ENCODE results near the gene NME7. TPM values are rescaled to one million over a fixed set of nuclear protein-coding genes. Genes with fewer than 3 reads are reported as not detected.
"Not testable (repeated sequence)": the region's sequence is repeated elsewhere in the genome, so short reads cannot be mapped to it uniquely, and the experiment has no call there.

NME7 gene
- polyA plus RNA-seq, 1 of the 3 experiments (the other 2 are of a cell fraction), result 13.7 TPM

DNA sequence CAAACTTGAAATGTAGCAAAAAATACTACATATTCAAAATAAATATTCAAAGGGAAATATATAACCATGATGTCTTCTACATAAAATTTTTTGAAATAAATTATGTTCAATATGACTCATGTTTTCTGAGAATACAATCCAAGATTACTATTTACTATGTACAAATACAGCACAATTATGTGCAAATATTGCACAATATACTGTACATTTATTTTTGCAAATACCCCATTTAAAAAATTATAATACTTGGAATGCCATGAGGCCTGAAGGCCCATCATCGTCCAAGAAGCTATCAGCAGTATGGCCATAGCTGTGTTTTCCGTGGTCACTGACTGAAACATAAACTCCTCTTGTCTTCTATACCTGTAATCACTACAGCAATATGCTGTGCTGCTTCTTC, 47.4 kb upstream of the NME7 start:
- Histone ChIP-seq H3F3A (replicated peaks; ENCODE audit: insufficient read depth) (no peaks in the 10 kb centered on the region), H3K4me2 (no peak overlapping the region), H3K9ac (no peak overlapping the region), H3K27ac (ENCODE audit: low read depth in 2 of 2, low read length in 1 of 2) (no peak overlapping the region), H3K27me3 (ENCODE audit: insufficient read depth) (no peaks in the 10 kb centered on the region), H3K4me1 (ENCODE audit: control insufficient read depth in 1 of 2, insufficient read depth in 2 of 2, low read depth in 1 of 2, low read length in 1 of 2) (no peaks in the 10 kb centered on the region), H3K9me3 (no peaks in the 10 kb centered on the region), H4K20me1 (ENCODE audit: insufficient read depth) (no peaks in the 10 kb centered on the region), H3K36me3 (replicated peaks in 1 of 2; ENCODE audit: control insufficient read depth in 1 of 2, insufficient read depth in 2 of 2, low read length in 1 of 2) (peaks cover 0 to 15% of the 10 kb centered on the region in 2 experiments), H3K79me2 (ENCODE audit: insufficient read depth) (no peaks in the 10 kb centered on the region), H3K4me3 (ENCODE audit: low read depth in 2 of 2, low read length in 1 of 2) (no peak overlapping the region), H2AFZ (ENCODE audit: low read depth) (no peak overlapping the region), H3K9me2 (no peaks in the 10 kb centered on the region)
- no peak for DNase-seq
- 86% methylated on average over 2 of the region's 2 CpGs for WGBS (ENCODE audit: low lambda C conversion rate)
- TF ChIP-seq EZH2phosphoT487 (IDR thresholded peaks at IDR 0.05; ENCODE audit: borderline replicate concordance, low read depth), result no peak
- no peak for TF ChIP-seq MEF2A (IDR thresholded peaks at IDR 0.05; ENCODE audit: borderline replicate concordance, low read depth)
- no peak for TF ChIP-seq POLR2AphosphoS5 (IDR thresholded peaks at IDR 0.05; ENCODE audit: low read depth, low read length)
- no peak for TF ChIP-seq TEAD4 (IDR thresholded peaks at IDR 0.05; ENCODE audit: borderline replicate concordance, insufficient read depth)
- TF ChIP-seq EP300 (IDR thresholded peaks at IDR 0.05; ENCODE audit: borderline replicate concordance in 1 of 2, low read depth in 1 of 2, low read length in 1 of 2), result no peak
- POLR2A ChIA-PET, result no interaction called here
- CTCF ChIA-PET, result no interaction called here

DNA sequence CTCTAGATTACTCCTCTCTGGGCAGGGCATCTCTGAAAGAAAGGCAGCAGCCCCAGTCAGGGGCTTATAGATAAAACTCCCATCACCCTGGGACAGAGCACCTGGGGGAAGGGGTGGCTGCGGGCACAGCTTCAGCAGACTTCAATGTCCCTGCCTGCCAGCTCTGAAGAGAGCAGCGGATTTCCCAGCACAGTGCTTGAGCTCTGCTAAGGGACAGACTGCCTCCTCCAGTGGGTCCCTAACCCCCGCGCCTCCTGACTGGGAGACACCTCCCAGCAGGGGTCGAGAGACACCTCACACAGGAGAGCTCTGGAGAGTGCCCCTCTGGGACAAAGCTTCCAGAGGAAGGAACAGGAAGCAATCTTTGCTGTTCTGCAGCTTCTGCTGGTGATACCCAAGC, 40.7 kb upstream of the NME7 start:
- WGBS (ENCODE audit: low lambda C conversion rate), result no CpG with 5 or more reads among the region's 5 CpGs
- H4K20me1 ChIP-seq (ENCODE audit: insufficient read depth); H2AFZ ChIP-seq (ENCODE audit: low read depth); H3K4me3 ChIP-seq (ENCODE audit: low read depth in 2 of 2, low read length in 1 of 2); DNase-seq; H3K79me2 ChIP-seq (ENCODE audit: insufficient read depth); H3F3A ChIP-seq (replicated peaks; ENCODE audit: insufficient read depth); POLR2A ChIA-PET; H3K9ac ChIP-seq; H3K4me1 ChIP-seq (ENCODE audit: control insufficient read depth in 1 of 2, insufficient read depth in 2 of 2, low read depth in 1 of 2, low read length in 1 of 2); H3K27me3 ChIP-seq (ENCODE audit: insufficient read depth); CTCF ChIA-PET; H3K4me2 ChIP-seq; H3K36me3 ChIP-seq (replicated peaks in 1 of 2; ENCODE audit: control insufficient read depth in 1 of 2, insufficient read depth in 2 of 2, low read length in 1 of 2); H3K9me3 ChIP-seq; H3K9me2 ChIP-seq; H3K27ac ChIP-seq (ENCODE audit: low read depth in 2 of 2, low read length in 1 of 2): not testable (repeated sequence)

DNA sequence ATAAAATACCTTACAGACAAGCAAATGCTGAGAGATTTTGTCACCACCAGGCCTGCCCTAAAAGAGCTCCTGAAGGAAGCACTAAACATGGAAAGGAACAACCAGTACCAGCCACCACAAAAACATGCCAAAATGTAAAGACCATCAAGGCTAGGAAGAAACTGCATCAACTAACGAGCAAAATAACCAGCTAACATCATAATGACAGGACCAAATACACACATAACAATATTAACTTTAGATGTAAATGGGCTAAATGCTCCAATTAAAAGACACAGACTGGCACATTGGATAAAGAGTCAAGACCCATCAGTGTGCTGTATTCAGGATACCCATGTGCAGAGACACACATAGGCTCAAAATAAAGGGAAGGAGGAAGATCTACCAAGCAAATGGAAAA, 35.0 kb upstream of the NME7 start:
- H3K4me3 ChIP-seq (ENCODE audit: low read depth in 2 of 2, low read length in 1 of 2); H3K9ac ChIP-seq; H2AFZ ChIP-seq (ENCODE audit: low read depth); H4K20me1 ChIP-seq (ENCODE audit: insufficient read depth); H3K9me3 ChIP-seq; H3K27me3 ChIP-seq (ENCODE audit: insufficient read depth); H3K27ac ChIP-seq (ENCODE audit: low read depth in 2 of 2, low read length in 1 of 2); H3K9me2 ChIP-seq; H3K4me1 ChIP-seq (ENCODE audit: control insufficient read depth in 1 of 2, insufficient read depth in 2 of 2, low read depth in 1 of 2, low read length in 1 of 2); H3F3A ChIP-seq (replicated peaks; ENCODE audit: insufficient read depth); CTCF ChIA-PET; H3K4me2 ChIP-seq; DNase-seq; H3K79me2 ChIP-seq (ENCODE audit: insufficient read depth); POLR2A ChIA-PET: not testable (repeated sequence)
- 65% methylated on average over 1 of the region's 1 CpG for WGBS (ENCODE audit: low lambda C conversion rate)
- peaks cover 12 to 17% of the 10 kb centered on the region in 2 experiments for H3K36me3 ChIP-seq (replicated peaks in 1 of 2; ENCODE audit: control insufficient read depth in 1 of 2, insufficient read depth in 2 of 2, low read length in 1 of 2)

DNA sequence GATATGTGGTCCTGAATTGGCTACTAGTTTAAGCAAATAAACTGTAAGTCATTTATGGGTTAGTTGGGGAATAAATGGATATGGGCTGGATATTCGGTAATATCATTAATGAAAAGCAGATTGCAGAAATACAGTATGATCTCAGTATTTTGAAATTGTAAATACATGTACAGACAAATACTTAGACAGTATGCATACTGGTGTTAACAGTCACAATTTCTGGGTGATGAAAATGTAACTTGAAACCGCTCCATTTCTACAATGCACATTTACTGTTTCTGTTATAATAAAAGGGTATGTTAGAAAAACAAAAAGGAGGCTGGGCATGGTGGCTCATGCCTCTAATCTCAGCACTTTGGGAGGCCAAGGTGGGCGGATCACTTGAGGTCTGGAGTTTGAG, 28.4 kb upstream of the NME7 start:
- Histone ChIP-seq H3K9ac (no peak overlapping the region), H3F3A (replicated peaks; ENCODE audit: insufficient read depth) (no peaks in the 10 kb centered on the region), H2AFZ (ENCODE audit: low read depth) (no peak overlapping the region), H3K27ac (ENCODE audit: low read depth in 2 of 2, low read length in 1 of 2) (no peak overlapping the region), H3K27me3 (ENCODE audit: insufficient read depth) (no peaks in the 10 kb centered on the region), H3K9me3 (no peaks in the 10 kb centered on the region), H3K4me3 (ENCODE audit: low read depth in 2 of 2, low read length in 1 of 2) (no peak overlapping the region), H3K36me3 (replicated peaks in 1 of 2; ENCODE audit: control insufficient read depth in 1 of 2, insufficient read depth in 2 of 2, low read length in 1 of 2) (peaks cover 63 to 64% of the 10 kb centered on the region in 2 experiments), H3K4me2 (no peak overlapping the region), H3K9me2 (no peaks in the 10 kb centered on the region), H4K20me1 (ENCODE audit: insufficient read depth) (no peaks in the 10 kb centered on the region), H3K4me1 (ENCODE audit: control insufficient read depth in 1 of 2, insufficient read depth in 2 of 2, low read depth in 1 of 2, low read length in 1 of 2) (no peaks in the 10 kb centered on the region; a peak in 1 of 4 replicates), H3K79me2 (ENCODE audit: insufficient read depth) (no peaks in the 10 kb centered on the region)
- POLR2A ChIA-PET, result no interaction called here
- CTCF ChIA-PET, result interaction anchor here (0.7 to 1.6 kb wide), 3 partner anchors 26 to 1230 kb away, joined by 3 to 4 read pairs (median 3); no protein-coding TSS in a partner anchor
- 80% methylated on average over 3 of the region's 3 CpGs for WGBS (ENCODE audit: low lambda C conversion rate)
- no peak for DNase-seq
- TF ChIP-seq, protein P1, sequence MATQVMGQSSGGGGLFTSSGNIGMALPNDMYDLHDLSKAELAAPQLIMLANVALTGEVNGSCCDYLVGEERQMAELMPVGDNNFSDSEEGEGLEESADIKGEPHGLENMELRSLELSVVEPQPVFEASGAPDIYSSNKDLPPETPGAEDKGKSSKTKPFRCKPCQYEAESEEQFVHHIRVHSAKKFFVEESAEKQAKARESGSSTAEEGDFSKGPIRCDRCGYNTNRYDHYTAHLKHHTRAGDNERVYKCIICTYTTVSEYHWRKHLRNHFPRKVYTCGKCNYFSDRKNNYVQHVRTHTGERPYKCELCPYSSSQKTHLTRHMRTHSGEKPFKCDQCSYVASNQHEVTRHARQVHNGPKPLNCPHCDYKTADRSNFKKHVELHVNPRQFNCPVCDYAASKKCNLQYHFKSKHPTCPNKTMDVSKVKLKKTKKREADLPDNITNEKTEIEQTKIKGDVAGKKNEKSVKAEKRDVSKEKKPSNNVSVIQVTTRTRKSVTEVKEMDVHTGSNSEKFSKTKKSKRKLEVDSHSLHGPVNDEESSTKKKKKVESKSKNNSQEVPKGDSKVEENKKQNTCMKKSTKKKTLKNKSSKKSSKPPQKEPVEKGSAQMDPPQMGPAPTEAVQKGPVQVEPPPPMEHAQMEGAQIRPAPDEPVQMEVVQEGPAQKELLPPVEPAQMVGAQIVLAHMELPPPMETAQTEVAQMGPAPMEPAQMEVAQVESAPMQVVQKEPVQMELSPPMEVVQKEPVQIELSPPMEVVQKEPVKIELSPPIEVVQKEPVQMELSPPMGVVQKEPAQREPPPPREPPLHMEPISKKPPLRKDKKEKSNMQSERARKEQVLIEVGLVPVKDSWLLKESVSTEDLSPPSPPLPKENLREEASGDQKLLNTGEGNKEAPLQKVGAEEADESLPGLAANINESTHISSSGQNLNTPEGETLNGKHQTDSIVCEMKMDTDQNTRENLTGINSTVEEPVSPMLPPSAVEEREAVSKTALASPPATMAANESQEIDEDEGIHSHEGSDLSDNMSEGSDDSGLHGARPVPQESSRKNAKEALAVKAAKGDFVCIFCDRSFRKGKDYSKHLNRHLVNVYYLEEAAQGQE (IDR thresholded peaks at IDR 0.05; ENCODE audit: low read depth, low read length), result no peak
- TF ChIP-seq TAF1 (IDR thresholded peaks at IDR 0.05; ENCODE audit: borderline replicate concordance, low read depth, low read length) (no peak), RXRA (IDR thresholded peaks at IDR 0.05; ENCODE audit: borderline replicate concordance, low read depth) (no peak)
- TF ChIP-seq, protein P2, sequence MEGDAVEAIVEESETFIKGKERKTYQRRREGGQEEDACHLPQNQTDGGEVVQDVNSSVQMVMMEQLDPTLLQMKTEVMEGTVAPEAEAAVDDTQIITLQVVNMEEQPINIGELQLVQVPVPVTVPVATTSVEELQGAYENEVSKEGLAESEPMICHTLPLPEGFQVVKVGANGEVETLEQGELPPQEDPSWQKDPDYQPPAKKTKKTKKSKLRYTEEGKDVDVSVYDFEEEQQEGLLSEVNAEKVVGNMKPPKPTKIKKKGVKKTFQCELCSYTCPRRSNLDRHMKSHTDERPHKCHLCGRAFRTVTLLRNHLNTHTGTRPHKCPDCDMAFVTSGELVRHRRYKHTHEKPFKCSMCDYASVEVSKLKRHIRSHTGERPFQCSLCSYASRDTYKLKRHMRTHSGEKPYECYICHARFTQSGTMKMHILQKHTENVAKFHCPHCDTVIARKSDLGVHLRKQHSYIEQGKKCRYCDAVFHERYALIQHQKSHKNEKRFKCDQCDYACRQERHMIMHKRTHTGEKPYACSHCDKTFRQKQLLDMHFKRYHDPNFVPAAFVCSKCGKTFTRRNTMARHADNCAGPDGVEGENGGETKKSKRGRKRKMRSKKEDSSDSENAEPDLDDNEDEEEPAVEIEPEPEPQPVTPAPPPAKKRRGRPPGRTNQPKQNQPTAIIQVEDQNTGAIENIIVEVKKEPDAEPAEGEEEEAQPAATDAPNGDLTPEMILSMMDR (IDR thresholded peaks at IDR 0.05), result no peak
- TF ChIP-seq, protein P3, sequence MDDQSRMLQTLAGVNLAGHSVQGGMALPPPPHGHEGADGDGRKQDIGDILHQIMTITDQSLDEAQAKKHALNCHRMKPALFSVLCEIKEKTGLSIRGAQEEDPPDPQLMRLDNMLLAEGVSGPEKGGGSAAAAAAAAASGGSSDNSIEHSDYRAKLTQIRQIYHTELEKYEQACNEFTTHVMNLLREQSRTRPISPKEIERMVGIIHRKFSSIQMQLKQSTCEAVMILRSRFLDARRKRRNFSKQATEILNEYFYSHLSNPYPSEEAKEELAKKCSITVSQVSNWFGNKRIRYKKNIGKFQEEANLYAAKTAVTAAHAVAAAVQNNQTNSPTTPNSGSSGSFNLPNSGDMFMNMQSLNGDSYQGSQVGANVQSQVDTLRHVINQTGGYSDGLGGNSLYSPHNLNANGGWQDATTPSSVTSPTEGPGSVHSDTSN (IDR thresholded peaks at IDR 0.05), result no peak

Data from SK-N-SH (cell line).